Stimulated activated CD4-positive, alpha-beta T cell treated with anti-CD3 and anti-CD28 coated beads, TNF-alpha, amount 100 ng/mL, for 4 hours (primary cell): Measurements from ENCODE around the gene PAGE5.

ENCODE experiments used
- DNase-seq, 3 experiments: peaks; one replicate each; pipeline ENCODE4 v3.0.0-alpha.2; 2020; ENCODE audit warnings: low read depth in 3 of 3

Gene PAGE5, protein sequence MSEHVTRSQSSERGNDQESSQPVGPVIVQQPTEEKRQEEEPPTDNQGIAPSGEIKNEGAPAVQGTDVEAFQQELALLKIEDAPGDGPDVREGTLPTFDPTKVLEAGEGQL

DNA sequence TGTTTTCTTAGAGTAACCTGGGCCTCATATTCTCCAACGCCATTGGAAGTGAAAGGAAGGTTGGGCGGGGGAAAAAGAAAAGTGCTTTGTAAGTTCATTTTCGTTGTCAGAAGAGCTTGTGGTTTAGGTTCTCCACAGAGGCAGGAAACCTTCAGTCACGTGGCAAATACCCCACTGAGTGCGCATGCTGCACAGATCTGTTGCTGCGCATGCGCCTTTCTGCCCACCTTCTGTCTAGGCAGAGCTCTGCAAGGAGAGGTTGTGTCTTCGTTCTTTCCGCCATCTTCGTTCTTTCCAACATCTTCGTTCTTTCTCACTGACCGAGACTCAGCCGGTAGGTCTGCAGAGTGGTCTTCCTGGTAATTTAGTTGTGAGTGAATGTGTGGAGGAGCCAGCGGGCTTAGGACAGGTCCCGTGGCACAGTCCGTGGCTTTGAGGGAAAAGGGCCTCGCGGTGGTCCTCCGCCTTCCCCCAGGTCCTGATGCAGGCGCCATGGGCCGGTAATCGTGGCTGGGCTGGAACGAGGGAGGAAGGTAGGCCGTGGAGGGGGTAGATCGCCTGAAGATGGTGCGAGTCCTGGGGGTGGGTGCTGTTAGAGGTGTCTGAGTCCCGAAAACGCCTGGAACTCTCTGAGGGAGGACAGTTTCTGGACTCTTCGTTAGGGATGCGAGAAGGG lies at the start of gene PAGE5:
TSS of gene PAGE5 (plus strand) at position 228 of the 676 bp plus-strand sequence. CDS start 1,037 bp downstream, outside the sequence.
- no peak for DNase-seq

DNA sequence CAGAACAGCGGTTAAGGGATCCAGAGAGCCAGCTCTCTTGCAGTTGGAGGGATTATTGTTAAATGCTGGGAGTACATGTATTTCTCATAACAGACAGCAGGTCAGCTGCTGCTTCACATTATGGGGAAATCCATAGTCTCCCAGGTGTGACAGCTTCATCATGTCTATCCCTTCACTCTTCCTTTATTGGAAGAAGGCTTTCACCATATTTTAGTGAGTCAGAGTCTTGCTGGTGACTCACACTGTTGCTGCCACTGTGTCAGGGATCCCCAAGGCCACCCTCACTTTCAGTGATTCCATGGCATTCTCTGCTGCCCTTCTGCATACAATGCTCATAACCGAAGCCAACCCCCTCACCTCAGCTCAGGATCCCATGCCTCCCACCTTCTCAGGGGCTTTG lies 32.9 kb upstream of the PAGE5 start:
- DNase-seq: no peak

DNA sequence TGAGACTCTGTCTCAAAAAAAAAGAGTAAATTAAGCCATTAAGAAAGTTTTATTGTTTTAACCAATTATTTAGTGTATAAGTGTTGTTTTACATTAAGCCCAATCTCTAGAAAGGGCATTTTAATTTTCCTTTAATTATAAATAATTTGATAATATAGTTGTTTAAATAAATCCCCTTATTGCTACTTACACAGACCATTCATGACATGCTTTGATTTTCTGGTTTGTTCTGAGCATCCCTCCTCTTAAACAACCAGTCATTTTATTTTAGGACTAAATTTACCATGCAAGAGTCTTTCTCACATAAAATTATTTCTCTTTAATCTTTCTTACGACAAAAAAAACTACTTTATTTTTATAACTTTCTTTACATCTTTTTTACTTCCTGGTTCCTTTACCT lies 23.5 kb upstream of the PAGE5 start:
- DNase-seq: no peak

DNA sequence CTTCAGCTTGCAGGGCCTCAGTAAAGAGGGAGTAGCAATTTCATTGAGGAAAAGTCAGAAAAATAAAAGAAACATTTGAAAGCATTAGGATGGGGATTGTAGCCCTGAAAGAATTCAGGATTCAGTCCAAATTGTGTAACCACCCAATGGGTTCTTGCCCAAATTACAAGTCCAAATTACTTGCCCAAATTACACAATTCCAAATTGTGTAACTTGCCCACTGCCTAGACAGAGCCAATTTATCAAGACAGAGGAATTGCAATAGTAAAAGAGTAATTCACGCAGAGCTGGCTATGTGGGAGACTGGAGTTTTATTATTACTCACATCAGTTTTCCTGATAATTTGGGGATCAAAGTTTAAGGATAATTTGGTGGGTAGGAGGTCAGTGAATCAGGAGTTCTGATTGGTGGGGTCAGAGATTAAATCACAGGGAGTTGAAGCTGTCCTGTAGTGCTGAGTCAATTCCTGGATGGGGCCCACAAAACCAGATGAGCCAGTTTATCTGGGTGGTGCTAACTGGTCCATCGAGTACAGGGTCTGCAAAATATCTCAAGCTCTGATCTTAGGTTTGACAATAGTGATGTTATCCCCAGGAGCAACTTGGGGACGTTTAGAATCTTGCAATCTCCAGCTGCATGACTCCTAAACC lies 18.1 kb upstream of the PAGE5 start:
- DNase-seq: no peak

DNA sequence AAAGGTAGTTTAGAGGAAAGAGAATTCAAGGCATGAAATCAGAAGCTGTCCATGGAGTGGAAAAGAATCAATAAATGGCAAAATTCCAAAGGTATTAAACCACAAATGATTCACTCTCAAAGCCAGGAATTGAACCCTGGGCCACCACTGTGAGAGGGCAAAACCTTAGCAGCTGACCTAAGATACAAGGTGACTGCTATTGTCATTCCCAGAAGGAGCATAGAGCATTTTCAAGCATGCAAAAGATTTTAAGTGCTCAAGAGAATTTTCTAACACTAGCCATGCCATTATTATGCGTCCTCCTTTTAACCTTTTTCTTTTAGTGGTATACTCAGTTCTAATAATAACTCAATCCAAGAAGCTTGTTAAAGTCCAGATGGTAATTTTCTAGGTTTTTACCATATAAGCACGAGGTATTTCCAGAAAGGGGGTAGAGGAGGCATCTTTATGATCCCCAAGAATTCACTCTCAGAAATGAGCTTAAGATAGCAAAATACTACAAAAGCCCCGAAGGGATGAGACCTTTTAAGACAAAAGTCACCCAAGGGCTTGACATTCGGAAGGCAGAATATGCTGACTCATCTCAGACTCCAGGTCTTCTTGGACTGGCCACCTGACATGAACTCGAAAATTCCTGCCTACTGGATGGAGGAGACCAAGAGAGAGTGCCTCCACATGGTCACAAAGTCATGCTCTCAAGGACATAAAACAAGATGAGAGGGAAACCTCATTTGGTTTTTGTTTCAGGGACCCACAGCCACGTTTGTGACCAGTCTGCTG lies 13.8 kb upstream of the PAGE5 start:
- no peak for DNase-seq

DNA sequence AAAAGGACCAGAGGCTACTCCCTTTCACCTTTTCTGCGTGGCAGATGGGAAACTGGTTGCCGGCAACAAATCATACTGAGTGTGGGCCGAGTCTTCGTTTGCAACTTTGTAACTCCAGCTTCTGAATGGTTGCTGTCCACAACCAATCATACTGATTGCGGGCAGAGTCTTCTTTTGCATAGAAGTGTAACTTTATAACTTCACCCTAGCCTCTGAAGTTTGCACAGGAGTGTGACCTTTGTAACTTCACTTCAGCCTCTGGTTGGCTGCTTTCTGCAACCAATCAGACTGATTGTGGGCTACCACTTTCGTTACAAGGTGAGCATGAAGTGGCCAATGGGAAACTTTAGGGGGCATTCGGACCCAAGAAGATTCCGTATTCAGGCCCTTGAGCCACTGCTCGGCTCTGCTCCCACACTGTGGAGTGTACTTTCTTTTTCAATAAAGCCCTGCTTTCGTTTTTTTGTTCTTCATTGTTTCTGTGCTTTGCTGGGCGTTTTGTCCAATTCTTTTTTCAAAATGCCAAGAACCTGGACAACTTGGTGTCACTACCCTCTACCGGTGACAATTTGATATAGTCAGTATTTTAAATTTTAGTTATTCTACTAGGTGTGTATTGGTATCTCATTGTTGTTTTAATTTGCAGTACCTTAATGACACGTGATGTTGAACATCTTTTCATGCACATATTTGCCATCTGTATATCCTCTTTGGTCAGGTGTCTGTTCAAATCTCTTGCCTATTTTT lies 9.0 kb upstream of the PAGE5 start:
- DNase-seq: no peak

DNA sequence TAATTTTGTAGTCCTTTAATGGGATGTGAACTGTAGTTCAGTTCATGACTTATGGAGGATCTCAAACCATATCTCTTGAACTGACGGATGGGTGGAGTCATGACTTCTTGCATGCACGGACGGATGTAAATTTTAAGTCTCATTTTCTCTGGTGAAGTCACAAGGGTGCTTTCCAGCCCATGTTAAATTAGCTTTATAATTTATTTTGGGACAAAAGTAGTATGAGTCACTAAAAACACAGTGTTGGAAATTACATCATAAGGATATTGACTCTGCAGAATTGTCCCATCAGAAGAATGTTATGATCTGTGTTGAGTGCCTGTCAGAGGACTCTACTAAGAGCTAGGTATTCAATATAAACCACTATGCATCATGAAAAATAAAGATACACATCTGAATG lies 6.8 kb upstream of the PAGE5 start:
- DNase-seq: no peak

DNA sequence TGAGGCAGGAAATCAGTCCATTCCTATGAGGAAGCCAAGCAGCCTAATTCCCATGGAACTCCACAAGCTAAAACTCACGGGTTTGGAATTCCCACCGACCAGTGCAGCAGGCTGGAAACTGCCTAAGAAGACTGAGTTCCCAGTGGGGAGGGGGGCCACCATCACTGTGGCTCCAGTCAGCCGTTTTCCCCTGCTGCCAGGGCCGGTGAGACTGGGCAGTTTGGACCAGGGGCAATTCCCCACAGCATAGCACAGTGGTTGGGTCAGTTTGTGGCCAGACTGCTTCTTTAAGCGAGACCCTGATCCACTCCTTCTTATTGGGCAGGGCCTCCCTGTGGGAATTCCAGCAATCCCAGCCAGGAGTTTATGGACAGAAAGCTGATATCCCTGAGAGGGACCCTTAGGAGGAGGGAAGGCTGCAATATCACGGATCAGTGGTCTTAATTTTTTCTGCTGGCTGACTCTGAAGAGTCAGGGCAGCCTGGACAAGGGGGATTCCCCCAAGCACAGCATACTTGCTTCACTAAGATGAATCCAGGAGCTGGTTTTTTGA lies 20.7 kb downstream of the PAGE5 start:
- DNase-seq: no peak

DNA sequence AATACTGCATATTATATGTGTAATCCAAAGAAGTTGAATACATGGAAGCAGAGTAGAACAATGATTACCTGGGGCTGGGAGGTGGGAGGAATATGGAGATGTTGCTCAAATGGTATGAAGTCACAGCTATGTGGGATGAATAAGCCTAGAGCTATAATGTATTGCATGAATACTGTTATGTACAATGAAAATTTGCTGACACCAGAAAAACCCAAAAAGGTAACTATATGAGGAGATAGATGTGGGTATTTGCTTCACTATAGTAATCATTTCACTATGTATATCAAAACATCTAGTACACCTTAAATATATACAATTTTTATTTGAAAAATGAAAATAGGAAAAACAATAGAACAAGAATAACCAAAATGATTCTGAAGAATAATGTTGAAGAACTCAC lies 33.4 kb downstream of the PAGE5 start:
- no peak for DNase-seq

DNA sequence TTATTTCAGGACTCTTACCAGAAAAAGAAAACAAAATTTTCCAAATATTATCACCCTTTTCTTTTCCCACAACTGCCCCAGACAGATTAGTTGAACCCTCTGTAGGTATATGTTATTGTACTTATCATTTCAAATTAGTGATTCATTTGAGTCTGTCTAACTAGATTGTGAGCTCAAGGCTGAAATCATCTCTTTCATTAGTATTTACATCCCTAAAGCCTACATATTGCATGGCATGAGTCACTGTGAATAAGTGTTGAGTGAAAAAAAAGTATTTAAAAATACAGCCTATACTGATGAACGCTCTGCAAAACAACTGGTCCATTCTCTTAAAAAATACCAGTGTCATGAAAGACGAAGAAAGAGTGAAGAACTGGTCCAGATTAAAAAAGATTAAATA lies 40.7 kb downstream of the PAGE5 start:
- no peak for DNase-seq

DNA sequence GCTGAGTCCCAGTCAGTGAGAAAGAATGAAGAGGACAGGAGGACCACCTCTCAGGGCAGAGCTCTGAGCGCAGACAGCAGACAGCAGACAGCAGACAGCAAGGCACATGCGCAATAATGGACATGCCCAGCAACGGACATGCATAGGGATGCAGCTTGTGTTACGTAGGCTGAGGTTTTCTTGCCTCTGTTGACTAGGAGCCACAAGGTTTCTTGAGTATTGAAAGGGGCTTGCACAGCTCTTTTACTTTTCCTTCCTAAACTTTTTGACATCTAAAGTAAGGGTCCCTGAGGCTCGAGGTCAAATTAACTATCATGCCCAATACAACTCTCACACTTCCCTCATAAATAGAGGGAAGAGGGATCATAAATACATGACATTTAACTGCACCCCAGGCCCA lies 44.7 kb downstream of the PAGE5 start, which contains the start of gene PAGE3:
TSS of gene PAGE3 (minus strand) at position 101 of the 400 bp plus-strand sequence. CDS start 1,013 bp downstream, outside the sequence.
- DNase-seq: no peak
